ENCODE results near the gene TLL2. TPM values are rescaled to one million over a fixed set of nuclear protein-coding genes. Genes with fewer than 3 reads are reported as not detected.
A peak's percentile ranks its signal among the peaks of the same experiment; 100 is the strongest.
"Not testable (repeated sequence)": the region's sequence is repeated elsewhere in the genome, so short reads cannot be mapped to it uniquely, and the experiment has no call there.

TLL2 gene
- total RNA-seq, result 0.78 TPM

DNA sequence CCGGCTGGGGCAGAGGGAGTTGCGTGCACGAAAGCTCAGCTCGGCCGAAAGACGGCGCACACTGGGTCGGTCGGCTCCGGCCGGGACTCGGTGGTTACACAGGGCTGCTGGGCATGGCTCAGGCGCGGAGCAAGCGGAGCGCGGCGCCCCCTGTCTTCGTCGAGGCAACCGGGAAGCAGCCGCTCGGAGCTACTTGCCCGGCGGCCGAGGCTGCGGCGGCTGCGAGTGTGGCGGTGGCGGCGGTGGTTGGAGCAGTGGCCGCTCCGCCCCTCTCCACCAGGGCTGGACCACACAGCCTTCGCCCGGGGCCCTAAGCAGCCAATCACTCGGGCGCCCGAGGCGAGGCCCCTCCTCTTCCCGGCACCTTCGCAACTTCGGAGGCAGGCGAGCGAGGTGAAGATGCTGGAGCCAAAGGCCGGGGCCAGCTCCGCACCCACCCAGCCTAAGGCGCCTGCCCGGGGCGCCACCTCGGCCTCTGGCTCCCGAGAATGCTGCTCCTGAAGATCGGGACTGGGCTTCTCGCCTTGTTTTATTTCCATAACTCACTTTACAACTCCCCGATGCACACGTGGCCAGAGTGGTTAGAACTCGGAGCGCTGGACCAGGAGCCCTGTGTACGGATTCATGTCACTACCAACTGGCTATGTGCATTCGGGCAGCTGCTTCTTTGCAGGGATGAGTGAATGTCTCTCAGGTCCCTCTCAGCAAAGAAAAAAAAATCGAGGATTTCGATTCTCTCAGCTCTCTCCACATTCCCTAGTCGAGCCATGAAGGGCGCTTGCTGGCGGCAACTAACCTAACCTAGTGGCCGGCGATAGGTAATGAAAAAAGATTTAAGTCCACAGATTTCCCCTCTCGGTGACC, at the start of gene TLL2:
TSS of gene TLL2 (minus strand) at position 229 of the 864 bp plus-strand sequence. CDS start 241 bp downstream, outside the sequence.
- peak; percentile 80 for DNase-seq

- DNase-seq, result no peak
Observed at GRCh38 chr10:96560966-96561887, 47.5 kb upstream of the TLL2 start.

DNA sequence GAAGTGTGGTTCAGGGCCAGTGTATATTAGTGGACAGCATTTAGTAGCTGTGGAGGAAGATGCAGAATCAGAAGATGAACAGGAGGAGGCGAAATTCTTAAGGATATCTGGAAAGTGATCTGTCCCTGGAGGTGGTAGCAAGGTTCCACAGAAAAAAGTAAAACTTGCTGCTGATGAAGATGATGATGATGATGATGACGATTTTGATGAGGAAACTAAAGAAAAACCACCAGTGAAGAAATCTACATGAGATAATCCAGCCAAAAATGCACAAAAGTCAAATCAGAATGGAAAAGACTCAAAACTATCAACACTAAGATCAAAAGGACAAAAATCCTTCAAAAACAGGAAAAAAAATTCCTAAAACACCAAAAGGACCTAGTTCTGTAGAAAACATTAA, 46.8 kb upstream of the TLL2 start:
- no peak for DNase-seq

- no peak for DNase-seq
Observed at GRCh38 chr10:96556003-96556402, 42.3 kb upstream of the TLL2 start.

GRCh38 chr10:96555330-96555729, 41.6 kb upstream of the TLL2 start:
- no peak for DNase-seq

DNA sequence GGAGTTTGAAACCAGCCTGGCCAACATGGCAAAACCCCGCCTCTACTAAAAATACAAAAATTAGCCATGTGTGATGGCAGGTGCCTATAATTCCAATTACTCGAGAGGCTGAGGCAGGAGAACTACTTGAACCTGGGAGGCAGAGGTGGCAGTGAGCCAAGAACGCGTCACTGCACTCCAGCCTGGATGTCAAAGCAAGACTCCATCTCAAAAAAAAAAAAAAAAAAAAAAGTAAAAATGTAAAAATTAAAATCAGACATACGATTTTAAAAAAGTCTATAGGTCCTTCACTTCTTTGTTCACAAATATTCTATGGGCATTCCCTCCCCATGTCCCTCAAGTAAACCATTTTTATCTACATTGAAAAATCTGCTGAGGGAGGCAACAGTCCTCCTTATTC, 34.9 kb upstream of the TLL2 start:
- DNase-seq, result no peak

DNA sequence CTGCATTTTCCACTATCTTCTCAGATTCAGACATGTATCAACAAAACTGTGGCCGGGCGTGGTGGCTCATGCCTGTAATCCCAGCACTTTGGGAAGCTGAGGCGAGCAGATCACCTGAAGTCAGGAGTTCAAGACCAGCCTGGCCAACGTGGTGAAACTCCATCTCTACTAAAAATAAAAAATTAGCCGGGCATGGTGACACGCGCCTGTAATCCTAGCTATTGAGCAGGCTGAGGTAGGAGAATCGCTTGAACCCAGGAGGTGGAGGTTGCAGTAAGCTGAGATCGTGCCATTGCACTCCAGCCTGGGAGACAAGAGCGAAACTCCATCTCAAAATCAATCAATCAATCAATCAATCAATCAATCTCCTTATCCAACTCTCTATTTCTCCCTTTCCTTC, 31.8 kb upstream of the TLL2 start:
- DNase-seq, result not testable (repeated sequence)

GRCh38 chr10:96541921-96542320, 28.2 kb upstream of the TLL2 start:
- no peak for DNase-seq

DNA sequence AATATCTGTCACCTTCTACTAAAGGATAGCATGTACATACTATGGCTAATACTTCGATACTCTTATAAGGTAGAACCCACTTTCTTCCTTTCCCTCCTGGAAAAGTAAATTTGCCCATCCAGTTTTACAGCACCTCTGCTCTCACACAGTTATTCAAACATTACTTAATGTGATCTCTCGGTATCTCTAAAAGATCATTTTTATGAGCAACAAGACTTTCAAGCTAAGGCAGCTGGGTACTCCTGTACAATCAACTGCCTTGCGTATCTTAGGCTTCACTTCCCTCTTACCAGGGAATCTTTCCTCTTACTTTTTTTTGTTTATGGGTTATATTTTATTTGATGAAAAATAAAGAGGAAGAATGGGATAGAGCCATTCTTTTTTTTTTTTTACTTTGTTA, 26.5 kb upstream of the TLL2 start:
- DNase-seq, result no peak

DNA sequence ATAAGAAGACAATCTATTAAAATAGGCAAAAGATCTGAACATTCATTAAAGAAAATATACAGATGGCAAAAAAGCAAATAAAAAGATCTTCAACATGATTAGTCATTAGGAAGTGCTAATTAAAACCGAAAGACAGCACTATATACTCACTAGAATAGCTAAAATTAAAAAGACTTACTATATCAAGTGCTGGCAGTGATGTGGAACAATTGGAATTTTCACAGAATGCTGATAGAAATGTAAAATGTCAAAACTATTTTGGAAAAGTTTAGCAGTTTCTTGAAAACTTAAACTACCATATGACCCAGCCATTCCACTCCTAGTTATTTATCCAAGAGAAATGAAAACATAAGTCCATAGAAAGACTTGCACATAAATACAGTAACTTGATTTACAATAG, 25.0 kb upstream of the TLL2 start:
- DNase-seq, result no peak

GRCh38 chr10:96536129-96536528, 22.4 kb upstream of the TLL2 start:
- no peak for DNase-seq

DNA sequence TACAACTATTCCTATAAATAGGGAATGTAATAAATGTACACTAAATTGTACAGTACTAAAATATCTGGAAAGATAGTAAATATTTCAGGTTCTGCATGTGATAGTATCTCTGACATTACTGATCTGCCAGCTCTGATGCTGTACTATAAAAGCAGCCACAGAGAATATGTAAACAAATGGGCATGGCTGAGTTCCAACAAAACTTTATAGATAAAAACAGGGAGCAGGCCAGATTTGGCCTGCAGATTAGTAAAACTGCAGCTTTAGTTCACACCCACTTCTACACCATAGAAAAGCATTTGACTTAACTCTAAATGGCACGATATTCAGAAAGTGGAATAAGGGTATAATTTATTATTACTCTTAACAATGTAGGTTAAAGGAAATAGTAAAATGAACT, 18.8 kb upstream of the TLL2 start:
- no peak for DNase-seq

DNA sequence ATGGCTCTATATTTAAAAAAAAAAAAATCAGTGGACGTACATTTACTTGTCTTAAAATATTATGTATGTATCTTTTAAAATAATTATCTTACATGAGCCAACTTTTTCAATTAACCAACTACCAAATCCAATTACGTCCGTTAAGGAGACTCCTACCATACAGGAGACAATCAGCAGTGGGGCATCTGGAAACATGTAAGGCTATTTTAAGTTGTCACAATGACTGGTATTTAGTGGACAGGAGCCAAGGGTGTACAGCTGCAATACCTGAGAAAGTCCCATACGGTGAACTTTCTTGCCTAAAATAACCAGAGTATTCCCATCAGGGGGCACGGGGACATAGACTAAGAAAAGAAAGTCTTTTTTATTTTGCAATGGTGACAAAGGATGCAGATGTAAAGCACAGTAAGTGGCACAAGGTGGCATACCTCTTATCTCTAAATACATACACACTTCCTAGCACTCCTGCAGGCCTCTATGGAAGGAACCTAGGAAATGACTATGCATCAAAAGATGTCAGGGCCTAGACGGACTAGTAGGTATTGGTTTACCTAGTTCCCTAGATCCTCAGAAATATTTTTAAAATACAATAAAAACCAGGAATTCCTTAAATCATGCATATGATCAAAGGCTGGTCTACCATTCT, 16.0 kb upstream of the TLL2 start:
- DNase-seq, result no peak

GRCh38 chr10:96524741-96525140, 11.0 kb upstream of the TLL2 start:
- no peak for DNase-seq

- DNase-seq, result no peak
Observed at GRCh38 chr10:96517284-96517683, 3.6 kb upstream of the TLL2 start.

DNA sequence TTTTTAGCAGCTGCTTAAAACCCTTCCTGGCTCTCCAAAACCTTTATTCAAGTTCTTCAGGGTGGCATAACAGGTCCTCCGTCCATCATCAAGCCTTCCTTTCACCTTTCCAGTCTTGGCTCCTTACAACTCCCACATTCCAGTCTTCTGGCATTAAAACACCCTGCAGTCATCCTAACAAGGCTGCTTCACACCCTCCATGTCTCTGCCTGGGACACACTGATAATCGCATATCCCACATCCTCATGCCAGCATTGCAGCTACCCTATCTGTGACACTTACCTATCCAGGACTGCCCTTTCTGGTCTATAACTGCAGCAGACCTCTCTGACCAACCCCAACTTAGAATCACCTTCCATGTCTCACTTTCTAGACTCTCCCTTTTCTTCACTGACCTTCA, 2.6 kb upstream of the TLL2 start:
- DNase-seq, result no peak

DNA sequence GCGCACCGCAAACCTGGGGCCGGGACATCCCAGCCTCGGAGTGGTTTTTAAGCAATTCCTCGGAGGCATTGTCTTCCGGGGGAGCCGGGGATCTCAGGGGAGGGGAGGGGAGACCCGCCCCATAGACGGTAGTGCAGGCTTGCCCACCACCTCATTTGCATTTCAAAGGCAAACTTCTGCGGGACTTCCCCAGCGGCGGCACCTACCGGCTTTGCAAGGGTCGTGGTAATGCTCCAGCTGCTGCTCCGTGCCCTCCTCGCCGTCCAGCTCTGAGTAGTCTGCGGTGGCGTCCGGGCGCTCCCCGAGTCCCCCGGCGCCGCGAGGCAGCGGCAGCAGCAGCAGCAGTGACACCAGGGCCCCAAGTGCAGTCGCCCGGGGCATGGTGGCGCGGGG, 425 bp downstream of the TLL2 start:
- no peak for DNase-seq

- DNase-seq, result no peak
Observed at GRCh38 chr10:96512524-96513304, 1.0 kb downstream of the TLL2 start.

GRCh38 chr10:96511044-96511945, 2.4 kb downstream of the TLL2 start:
- DNase-seq, result no peak

GRCh38 chr10:96509017-96509641, 4.6 kb downstream of the TLL2 start:
- no peak for DNase-seq
